GM12892 (cell line): ENCODE measurements around the gene KIAA0040.

Experiments
- POLR2AphosphoS5 ChIP-seq: IDR thresholded peaks from 2 replicates; pipeline ENCODE4 v1.6.1; 2011; ENCODE audit warnings: low read depth, low read length, control low read depth
- TAF1 ChIP-seq: IDR thresholded peaks from 2 replicates; pipeline ENCODE4 v1.6.1; 2011; ENCODE audit warnings: low read depth, mild to moderate bottlenecking, control low read depth, low read length, borderline replicate concordance

DNA sequence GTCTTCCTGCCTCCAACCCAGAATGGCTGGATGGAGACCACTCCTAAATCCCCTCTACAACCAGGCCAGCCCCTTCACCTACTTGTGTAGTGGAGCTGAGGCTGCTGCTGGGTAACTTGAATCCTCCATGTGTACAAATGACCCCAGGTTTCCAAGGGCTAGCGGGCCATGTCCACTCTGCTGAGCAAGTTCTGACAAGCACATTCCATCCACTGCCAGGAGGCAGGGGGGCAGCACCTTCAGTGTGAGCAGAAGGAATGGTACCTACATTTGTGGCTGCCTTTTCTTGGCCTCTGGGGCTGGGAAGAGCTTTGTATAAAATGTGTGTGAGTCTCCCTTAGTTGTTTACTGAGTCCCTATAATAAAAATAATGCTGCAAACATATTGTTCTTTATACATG, 14.5 kb downstream of the KIAA0040 start:
- TF ChIP-seq POLR2AphosphoS5 = no peak
- no peak for TF ChIP-seq TAF1
